HG02588 (cell line): Measurements from ENCODE around the gene MAP3K14.

Experiments used
- ATAC-seq: cut with Tn5 transposase; IDR thresholded peaks from one replicate; pipeline ENCODE4 v1.9.1; 2021; ENCODE audit warnings: mild to moderate bottlenecking, moderate library complexity; ENCODE audit not compliant: unreplicated experiment

Gene MAP3K14

GRCh38 chr17:45225051-45225700 is 91.6 kb downstream of the MAP3K14 start:
- no peak for ATAC-seq

DNA sequence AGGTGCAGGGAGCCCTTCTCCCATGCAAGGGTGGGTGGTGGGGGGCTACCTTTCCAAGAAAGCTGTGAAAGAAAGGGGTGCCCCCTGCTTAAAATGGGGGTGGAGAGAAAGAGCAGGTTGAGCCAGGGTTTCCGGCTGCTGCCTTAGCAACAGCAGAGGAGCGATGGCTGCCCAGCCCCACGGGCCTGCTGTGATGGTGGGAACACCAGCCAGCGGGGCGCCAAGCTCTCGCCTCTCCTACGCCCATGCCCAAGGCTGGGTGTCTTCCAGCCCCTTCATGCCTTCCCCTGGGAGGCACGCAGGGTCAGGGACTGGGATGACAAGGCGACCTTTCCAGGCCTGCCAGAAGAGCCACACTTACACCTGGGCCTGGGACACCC is 92.2 kb downstream of the MAP3K14 start:
- ATAC-seq = no peak

DNA sequence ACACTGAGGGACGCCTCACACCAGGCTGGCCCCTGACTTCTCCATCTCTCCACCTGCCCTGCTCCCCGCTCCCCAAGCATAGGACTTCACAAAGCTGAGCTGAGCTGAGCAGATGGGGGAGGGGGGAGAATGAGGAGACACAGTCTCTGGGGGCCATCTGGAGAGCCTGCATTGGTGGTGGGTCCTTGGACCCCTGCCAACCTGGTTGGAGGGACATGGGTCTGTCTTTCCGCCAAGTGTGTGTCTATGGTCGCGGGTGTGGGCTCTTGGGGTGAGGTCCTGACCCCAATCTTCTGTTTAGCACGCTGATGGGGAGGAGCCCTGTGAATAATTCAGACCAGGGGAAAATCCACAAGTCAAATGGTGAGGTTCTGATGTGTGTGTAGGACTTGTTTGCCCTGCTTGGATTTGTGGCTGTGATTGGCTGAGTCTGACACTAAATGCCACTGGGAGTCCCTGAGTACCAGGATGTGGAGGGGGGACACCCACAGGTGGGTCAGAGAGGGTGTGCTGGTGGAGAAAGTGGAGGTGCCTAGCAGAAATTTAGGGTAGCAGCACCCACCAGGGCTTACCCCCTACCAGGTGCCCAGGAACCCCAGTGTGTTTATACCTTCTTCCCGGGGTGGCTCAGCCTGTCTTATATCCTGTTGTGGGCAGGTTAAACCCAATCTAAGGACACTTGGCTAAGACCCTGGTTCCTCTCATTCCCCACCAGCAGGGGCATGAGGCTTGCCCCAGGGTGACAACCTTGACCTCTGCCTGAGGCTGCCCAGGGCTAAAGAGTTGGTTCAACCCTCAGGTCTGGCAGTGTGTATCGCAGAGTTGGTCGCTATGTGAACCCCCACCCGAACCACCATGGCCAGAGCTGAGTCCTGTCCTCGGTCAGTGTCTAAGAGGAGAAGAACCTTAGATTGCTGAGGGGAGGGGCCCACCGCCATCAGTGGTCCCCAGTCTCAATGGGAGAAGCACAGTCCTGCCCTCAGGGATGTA is 93.0 kb downstream of the MAP3K14 start:
- ATAC-seq = no peak

- no peak for ATAC-seq
Measured at GRCh38 chr17:45222996-45223538, 93.8 kb downstream of the MAP3K14 start.

DNA sequence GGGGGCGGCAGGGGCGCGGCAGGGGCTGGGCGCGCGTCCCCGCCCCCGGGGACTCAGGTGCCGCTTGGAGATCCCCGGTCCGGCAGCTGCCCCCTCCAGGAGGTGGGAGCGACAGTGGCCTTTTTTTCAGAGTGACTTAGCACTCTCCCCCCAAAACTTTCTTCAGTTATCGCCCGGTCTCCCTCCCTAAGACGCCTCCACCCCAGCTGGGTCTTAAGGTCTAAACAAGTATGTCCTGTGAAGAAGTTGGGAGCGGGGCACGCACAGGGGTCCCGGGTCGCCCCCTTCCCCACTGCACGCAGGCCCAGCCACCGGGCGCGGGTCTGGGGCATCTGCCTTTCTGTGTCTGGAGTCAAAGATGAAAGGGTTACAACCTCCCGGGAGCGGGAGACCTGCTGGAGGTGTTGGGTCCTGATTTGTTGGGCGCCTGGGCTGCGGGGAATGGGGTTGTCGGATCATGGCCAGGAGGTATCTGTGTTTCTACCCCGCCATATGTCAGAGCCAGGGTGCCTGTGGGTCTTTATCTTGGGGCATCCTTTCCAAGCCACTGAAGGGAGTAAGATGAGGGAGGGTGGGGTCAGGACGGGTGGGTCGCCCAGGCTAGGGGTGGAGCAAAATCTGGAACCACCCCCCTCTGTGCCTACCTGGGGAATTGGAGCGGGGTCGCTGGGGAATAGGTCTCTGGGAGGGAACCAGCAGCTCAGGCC is 94.4 kb downstream of the MAP3K14 start:
- no peak for ATAC-seq

GRCh38 chr17:45222014-45222288 is 94.9 kb downstream of the MAP3K14 start:
- no peak for ATAC-seq

- no peak for ATAC-seq
Measured at GRCh38 chr17:45221081-45222013, 95.5 kb downstream of the MAP3K14 start, which contains the start of gene FMNL1. FMNL1 (plus strand) TSS chr17:45221885; CDS start chr17:45222125, 240 bp downstream.

DNA sequence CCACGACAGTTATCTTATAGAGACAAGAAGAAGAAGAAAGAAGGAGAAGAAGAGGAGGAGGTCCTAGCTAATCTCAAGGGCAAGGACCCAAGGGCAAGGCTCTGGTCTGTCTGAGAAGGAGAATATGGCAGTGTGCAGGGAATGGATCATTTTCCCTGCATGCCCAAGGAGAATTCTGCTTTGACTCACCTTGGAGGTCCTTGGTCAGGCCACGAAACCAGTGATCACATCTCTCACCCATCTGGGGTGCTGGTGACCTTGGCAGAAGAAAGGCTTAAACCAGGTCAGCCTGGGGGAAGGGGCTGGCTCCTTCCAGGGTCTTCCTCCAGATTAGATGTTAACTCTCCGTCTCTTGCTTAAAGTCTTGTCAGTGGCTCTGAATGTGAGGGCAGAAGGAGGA is 96.7 kb downstream of the MAP3K14 start:
- ATAC-seq = no peak

DNA sequence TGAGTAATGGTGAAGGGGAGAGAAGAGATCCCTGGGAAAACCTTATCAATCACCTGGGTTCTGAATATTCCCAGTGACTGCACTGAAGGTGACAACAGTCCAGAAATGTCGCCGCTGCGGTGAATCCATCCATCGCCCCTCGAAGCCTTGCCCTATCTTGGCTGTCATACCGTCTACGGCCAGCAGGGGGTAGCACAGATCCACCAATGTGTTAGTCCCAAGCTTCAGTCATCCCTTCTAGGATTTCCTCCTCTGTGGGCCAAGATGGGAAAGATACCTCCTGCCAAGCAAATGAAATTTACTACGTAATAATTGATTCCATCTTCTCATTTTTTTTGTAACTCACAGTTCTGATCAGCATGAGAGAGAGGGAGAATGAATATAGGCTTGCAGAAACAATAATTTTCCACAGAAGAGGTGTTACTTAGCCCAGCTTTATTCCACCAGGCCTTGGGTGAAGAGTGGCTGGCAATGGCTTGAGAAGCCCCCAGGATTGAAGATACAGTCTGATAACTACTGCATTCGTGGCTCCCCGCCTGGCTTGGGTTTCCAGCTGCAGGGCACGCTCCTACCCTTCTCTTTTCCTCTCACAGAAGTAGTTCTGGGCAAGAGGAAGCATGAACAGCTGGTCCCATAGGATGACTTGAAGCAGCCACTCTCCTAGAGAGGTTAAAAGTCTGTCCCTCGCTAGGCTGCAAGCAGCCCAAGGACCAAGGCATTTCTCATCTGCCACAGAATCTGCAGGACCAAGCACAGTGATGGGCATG is 97.7 kb downstream of the MAP3K14 start:
- ATAC-seq = no peak
